SIG-M5 treated with dmso at 0.1 percent for 504 hours (cell line): ENCODE data around the gene TRAPPC3.
"Not testable (repeated sequence)": the region's sequence is repeated elsewhere in the genome, so short reads cannot be mapped to it uniquely, and the experiment has no call there.

ENCODE experiments used
- DNase-seq: peaks from one replicate; lab custom pipeline; 2025; ENCODE audit not compliant: unreplicated experiment; lab: John Stamatoyannopoulos, UW

The TRAPPC3 gene

GRCh38 chr1:36166938-36167905 is 17.9 kb upstream of the TRAPPC3 start:
- DNase-seq = no peak

DNA sequence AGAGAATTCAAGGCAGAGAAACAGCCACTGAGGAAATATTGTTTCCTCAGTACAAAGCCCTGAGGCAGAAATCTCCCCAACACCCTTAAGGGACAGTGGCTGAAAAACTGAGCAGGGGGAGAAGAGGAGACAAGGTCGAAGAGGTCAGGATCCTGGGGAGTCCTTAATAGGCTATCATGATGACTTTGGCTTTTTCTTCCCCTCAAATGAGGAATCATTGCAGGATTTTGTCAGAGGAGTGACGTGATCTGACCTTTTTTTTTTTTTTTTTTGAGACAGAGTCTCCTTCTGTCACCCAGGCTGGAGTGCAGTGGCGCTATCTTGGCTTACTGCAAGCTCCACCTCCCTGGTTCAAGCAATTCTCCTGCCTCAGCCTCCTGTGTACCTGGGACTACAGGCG is 16.9 kb upstream of the TRAPPC3 start:
- DNase-seq = no peak

DNA sequence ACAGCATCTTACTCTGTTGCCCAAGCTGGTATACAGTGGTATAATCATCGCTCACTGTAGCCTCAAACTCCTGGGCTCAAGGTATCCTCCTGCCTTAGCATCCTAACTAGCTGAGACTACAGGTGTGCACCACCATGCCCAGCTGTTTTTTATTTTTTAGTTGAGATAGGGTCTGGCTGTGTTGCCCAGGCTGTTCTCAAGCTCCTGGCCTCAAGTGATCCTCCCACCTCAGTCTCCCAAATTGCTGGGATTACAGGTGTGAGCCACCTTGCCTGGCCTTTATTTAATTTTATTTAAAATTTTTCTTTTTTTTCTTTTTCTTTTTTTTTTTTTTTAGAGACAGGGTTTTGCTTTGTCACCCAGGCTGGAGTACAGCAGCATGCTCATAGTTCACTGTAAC is 15.9 kb upstream of the TRAPPC3 start:
- no peak for DNase-seq

- DNase-seq = no peak
Observed at GRCh38 chr1:36164361-36164760, 15.1 kb upstream of the TRAPPC3 start.

GRCh38 chr1:36163426-36163825 is 14.1 kb upstream of the TRAPPC3 start:
- no peak for DNase-seq

DNA sequence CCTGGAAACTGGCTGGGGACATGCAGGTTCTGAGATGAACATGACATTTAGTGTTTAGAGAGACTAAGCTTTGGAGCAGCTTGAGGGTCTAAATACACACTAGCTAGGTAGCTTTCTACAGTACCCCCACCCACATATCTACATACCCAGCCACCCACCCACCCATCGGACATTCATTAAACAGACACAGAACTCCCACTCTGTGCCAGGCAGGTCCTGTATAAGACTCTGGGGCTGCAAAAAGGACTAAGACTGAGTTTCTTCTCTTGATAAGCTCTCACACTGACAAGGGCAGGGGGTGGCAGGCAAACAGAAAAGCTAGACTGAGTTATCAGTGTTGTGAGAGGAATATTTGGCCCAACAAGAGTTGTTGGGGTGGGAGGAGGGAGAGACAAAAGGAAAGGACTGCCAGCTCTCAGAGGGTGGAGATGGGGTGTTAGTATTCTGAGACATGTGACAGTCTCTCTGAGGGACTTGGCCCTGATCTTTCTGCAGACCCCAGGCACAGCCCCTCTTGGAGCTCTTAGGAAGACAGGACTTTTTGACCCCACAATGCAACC is 13.5 kb upstream of the TRAPPC3 start:
- DNase-seq = no peak

DNA sequence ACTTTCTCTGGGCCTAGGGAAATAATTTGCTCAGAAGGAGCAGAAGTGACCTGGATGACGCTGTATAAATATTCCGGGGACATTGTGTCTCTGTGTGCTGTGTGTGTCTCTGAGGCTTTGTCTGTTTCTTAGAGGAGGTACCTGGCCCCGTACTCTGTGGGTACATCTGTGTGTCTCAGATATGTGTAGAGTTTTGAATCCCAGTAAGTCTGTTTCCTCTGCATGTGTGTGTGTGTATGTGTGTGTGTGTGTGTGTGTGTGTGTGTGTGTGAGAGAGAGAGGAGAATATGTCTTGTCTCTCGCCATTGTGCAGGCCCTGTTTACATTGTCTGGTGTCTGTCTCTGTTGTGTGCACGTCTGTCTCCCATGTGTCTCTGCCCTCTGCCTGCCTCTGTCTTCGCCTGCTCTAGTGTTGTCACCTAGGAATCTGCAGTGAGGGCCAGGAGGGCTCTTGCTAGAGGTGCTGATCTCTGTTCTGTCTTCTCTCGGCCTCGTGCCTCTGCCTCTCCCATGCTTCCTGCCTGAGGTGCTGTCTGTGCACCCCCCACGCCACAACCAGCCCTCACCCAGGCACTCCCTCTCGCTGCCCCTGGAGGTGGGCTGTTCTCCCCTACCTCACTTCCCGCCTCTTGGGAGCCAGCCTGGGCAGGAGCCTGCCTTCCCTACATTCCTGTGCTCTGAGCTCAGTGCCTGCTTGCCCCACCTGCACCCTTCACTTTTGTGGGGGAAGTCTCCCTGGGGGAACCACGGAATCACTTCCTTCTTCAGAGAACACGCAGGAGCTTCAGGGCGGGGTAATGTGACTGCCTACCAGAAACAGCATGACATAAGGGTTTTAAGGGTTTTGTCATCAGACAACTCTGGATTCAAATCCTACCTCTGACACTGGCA is 12.6 kb upstream of the TRAPPC3 start:
- DNase-seq = peak; percentile 88

DNA sequence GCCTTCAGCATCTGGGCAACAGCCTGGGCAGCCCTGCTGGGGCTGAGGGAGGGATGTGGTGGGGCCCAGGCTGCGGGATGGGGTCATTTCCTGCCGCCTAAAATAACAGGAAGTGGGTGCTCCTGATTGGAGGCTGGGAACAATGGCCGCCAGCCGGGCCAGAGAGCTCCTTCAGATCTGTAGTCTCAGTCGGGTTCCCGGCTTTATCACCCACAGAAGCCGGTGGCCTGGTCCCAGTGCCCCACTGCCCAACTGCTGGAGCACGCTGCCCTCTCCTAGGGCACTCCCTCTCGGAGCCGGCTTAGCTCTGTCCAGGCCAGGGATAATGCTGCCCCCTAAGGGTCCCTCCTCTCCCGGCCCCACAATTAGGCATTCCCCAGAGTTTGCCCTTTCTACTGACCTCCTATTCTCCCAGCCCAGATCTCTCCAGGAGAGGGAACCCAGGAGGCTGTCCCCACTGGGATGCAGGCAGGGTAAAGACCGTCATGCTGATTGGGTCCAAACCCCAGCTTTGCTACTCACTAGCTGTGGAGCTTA is 11.7 kb upstream of the TRAPPC3 start:
- peak; percentile 73 for DNase-seq

DNA sequence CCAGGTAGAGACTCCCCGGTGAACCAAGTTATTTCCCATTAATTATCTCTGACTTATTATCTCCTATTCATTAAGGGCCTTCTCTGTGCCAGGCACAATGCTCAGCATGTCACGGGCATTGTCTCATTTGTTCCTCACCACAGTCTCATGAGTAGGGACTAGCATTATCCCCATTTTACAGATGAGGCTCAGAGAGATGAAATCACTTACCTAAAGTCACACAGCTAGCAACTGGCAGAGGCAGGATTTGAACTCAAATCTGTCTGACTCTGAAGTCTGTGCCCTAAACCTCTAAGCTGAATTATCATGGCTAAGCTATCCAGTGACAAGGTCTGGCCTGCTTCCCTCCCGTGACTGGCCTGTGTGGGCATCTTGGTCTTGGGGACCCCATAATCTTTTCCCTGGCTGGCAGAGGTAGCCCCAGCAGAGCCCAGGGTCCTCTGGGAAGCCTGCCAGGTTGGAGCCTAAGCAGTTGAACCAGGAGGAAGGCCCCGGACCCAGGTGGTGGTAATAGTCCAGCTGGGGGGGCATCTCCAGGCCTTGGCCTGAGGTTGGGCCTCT is 11.2 kb upstream of the TRAPPC3 start:
- DNase-seq = no peak

DNA sequence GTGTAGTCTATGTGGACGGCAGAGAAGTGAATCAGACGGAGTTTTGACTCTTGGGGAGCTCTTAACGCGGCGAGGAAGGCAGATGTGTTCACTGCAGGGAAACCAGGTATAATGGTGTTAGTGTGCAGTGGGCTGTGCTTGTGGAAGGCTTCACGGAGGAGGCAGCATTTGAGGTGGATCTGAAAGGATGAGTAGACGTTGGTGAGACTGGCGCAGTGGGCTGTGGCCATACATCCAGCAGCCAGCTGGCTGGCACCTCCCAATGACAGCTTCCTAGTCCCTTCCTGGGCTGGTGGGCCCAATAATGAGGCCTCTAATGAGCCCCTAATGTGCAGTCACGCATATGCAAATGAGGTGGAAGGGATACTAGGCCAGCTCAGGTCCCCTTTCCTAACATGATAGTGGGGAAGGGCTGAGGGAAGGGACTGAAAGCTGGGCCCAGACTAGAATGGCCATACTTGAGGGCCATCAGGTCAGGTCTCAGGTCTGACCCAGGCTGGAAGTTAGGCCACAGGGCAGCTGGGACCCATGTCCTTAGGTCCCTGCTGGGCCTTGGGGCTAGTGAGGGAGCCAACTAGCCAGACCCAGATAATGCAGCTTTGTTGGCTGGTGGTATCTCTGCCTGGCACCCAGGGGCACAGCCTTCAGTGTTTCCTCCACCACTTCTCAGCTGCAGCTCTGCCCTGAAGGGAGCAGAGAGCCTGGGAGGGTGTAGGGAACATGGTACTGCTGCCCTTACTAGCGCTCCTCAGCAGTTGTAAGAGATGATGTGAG is 10.5 kb upstream of the TRAPPC3 start:
- no peak for DNase-seq

- not testable (repeated sequence) for DNase-seq
Observed at GRCh38 chr1:36158827-36159252, 9.6 kb upstream of the TRAPPC3 start.

- no peak for DNase-seq
Observed at GRCh38 chr1:36157973-36158826, 8.9 kb upstream of the TRAPPC3 start.

DNA sequence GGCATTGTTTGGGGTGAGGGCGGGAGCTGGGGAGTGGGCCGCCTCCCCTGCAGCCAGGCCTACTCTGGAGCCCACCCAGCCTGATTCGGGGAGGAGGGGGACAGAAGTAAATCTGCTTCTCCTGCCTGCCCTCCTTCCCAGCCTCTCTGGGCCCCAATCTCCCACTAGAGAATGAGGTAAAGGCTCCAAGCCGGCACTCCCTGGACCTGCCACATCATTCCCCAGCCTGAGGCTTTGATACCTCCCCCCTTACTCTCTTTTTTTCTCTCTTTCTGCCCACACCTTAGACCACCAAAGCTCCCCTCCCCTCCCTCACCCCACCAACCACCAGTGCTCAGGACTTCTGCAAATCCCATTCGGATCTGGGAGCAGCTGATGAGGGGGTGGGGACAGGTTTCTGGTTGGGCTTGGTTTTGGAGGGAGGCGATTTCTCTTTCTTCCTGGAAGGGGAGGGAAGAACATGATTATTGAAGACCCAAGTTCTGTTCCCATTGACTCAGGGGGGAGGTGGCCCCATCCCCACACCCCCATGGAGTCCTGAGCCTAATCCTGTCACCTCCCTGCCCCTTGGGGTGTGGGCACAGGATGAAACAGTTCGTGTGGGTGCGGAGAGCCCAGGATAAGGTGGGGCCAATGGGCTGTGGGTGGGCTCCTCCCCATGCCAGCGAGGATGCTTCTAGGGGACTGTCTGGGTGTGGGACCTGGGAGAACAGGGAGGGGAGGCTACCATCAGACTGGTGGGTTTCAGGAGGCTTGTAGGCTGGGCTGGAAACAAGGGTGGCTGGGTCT is 8.0 kb upstream of the TRAPPC3 start:
- no peak for DNase-seq

GRCh38 chr1:36156329-36157114 is 7.2 kb upstream of the TRAPPC3 start:
- DNase-seq = peak; percentile 61

- peak; percentile 79 for DNase-seq
Observed at GRCh38 chr1:36155408-36156328, 6.4 kb upstream of the TRAPPC3 start, which contains the start of gene MAP7D1. MAP7D1 (plus strand) TSS chr1:36156160; CDS start chr1:36156418, 258 bp downstream.

DNA sequence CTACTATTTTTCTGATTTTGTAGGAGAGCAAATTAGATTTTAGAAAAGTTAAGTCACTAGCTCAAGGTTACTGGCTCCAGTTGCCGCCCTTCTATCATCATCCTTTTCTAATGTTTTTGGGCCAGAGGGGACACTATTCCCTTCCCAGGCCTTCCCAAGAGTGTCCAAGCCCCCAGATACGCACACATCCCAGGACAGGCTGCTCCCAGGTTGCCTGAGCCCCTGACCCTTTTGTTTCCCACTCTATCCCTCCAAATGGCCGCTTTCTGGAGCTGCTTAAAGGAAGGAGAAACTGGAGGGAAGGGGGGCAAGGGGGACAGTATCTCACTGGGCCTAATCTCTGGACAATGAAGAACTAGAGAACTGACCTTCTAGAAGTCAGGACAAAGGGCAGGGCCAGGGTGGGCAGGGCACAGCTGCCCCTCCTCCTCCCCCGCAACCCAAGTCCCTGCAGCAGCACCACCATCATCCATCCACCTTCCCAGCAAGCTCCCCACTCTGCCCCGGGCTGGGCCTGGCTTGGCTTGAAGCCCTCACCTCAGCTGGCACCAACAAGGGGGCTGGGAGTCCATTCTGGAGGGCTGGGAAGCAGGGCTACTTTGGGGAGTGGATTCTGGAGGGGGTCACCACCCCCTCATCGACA is 5.6 kb upstream of the TRAPPC3 start:
- DNase-seq = no peak
